ENCODE measurements around the gene PPP2R3C. TPM values are rescaled to one million over a fixed set of nuclear protein-coding genes. Genes with fewer than 3 reads are reported as not detected.
A peak's percentile ranks its signal among the peaks of the same experiment; 100 is the strongest.

Gene PPP2R3C
- total RNA-seq, 6 donors from 2014 or later: 14.6 to 26.2 (median 21.1) TPM

DNA sequence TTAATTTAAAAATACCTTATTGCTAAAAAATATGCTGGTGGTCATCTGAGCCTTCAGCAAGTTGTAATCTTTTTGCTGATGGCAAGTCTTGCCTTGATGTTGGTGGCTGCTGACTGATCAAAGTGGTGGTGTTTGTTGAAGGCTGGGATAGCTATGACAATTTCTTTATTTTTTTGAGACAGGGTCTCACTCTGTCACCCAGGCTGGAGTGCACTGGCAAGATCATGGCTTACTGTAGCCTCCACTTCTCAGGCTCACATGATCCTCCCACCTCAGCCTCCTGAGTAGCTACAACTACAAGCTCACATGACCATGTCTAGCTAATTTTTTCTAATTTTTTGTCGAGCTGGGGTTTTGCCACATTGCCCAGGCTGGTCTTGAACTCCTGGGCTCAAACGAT lies 25.4 kb upstream of the PPP2R3C start:
- no peak for TF ChIP-seq POLR2A (IDR thresholded peaks at IDR 0.05)
- H3K4me3 ChIP-seq: no peak overlapping the region
- H3K27me3 ChIP-seq: no peaks in the 10 kb centered on the region
- no peaks in the 10 kb centered on the region for H3K9me3 ChIP-seq
- no peak overlapping the region for H3K27ac ChIP-seq
- WGBS, 2 donors: 97 to 100% methylated on average over 2 of the region's 2 CpGs
- ATAC-seq (ENCODE audit: low FRiP score in 2 of 2) (no peak), DNase-seq (no peak)
- H3K36me3 ChIP-seq: peaks cover 0 to 5% (median 0%) of the 10 kb centered on the region in 4 donors
- no peaks in the 10 kb centered on the region for H3K4me1 ChIP-seq

DNA sequence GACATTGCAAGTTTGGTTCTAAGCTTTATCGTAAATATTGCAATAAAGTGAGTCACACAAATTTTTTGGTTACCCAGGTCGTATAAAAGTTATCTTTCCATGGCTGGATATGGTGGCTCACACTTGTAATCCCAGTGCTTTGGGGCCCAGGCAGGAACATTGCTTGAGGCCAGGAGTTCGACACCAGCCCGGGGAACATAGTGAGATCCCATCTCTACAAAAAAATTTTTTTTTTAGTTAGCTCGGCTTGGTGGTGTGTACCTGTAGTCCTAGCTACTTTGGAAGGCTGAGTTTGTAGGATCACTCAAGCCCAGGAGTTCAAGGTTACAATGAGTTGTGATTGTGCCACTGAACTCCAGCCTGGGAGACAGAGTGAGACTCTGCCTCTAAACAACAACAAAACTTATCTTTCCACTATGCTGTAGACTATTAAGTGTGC lies 24.9 kb upstream of the PPP2R3C start:
- no peak for TF ChIP-seq POLR2AphosphoS5 (IDR thresholded peaks at IDR 0.05)
- no peak for TF ChIP-seq EP300 (IDR thresholded peaks at IDR 0.05)
- no peak for TF ChIP-seq POLR2A (IDR thresholded peaks at IDR 0.05)
- TF ChIP-seq, protein P1, sequence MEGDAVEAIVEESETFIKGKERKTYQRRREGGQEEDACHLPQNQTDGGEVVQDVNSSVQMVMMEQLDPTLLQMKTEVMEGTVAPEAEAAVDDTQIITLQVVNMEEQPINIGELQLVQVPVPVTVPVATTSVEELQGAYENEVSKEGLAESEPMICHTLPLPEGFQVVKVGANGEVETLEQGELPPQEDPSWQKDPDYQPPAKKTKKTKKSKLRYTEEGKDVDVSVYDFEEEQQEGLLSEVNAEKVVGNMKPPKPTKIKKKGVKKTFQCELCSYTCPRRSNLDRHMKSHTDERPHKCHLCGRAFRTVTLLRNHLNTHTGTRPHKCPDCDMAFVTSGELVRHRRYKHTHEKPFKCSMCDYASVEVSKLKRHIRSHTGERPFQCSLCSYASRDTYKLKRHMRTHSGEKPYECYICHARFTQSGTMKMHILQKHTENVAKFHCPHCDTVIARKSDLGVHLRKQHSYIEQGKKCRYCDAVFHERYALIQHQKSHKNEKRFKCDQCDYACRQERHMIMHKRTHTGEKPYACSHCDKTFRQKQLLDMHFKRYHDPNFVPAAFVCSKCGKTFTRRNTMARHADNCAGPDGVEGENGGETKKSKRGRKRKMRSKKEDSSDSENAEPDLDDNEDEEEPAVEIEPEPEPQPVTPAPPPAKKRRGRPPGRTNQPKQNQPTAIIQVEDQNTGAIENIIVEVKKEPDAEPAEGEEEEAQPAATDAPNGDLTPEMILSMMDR (IDR thresholded peaks at IDR 0.05): no peak
- H3K9me3 ChIP-seq: no peaks in the 10 kb centered on the region
- ATAC-seq (ENCODE audit: low FRiP score in 2 of 2) (no peak), DNase-seq (no peak)
- no peaks in the 10 kb centered on the region for H3K4me1 ChIP-seq
- no peak overlapping the region for H3K4me3 ChIP-seq
- H3K27ac ChIP-seq: no peak overlapping the region
- no peaks in the 10 kb centered on the region for H3K27me3 ChIP-seq
- H3K36me3 ChIP-seq: peaks cover 0 to 5% (median 2%) of the 10 kb centered on the region in 4 donors
- WGBS, 2 donors: 95% methylated on average over 5 of the region's 5 CpGs

DNA sequence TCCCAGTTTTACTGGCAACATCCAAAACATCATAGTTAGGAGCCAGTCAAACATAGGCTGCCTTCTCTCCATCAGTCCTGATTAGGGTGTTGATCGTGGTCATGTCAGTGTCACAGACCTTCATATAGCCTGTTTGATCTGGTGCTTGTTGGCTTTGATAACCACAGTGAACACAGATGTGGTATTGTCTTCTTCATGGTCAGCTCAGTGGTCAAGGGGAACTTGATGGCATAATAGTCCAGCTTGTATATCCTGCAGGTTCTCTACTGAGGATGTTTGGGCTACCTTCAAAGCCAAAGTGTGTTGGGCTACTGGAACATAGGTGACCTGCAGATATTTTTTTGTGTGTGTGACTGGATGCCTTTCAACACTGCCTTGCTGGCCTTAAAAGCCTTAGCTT lies 22.2 kb upstream of the PPP2R3C start:
- H3K9me3 ChIP-seq: no peaks in the 10 kb centered on the region
- peaks cover 0 to 9% (median 2%) of the 10 kb centered on the region in 4 donors for H3K36me3 ChIP-seq
- 100% methylated on average over 1 of the region's 1 CpG; no CpG with 5 or more reads in 1 of the 2 donors for WGBS, 2 donors
- DNase-seq (no peak), ATAC-seq (ENCODE audit: low FRiP score in 2 of 2) (no peak)
- no peak overlapping the region for H3K4me3 ChIP-seq
- H3K4me1 ChIP-seq: no peaks in the 10 kb centered on the region
- TF ChIP-seq POLR2A (IDR thresholded peaks at IDR 0.05) (no peak), EP300 (IDR thresholded peaks at IDR 0.05) (no peak), POLR2AphosphoS5 (IDR thresholded peaks at IDR 0.05) (no peak)
- TF ChIP-seq, protein P1 (IDR thresholded peaks at IDR 0.05): no peak
- no peak overlapping the region for H3K27ac ChIP-seq
- no peaks in the 10 kb centered on the region for H3K27me3 ChIP-seq

DNA sequence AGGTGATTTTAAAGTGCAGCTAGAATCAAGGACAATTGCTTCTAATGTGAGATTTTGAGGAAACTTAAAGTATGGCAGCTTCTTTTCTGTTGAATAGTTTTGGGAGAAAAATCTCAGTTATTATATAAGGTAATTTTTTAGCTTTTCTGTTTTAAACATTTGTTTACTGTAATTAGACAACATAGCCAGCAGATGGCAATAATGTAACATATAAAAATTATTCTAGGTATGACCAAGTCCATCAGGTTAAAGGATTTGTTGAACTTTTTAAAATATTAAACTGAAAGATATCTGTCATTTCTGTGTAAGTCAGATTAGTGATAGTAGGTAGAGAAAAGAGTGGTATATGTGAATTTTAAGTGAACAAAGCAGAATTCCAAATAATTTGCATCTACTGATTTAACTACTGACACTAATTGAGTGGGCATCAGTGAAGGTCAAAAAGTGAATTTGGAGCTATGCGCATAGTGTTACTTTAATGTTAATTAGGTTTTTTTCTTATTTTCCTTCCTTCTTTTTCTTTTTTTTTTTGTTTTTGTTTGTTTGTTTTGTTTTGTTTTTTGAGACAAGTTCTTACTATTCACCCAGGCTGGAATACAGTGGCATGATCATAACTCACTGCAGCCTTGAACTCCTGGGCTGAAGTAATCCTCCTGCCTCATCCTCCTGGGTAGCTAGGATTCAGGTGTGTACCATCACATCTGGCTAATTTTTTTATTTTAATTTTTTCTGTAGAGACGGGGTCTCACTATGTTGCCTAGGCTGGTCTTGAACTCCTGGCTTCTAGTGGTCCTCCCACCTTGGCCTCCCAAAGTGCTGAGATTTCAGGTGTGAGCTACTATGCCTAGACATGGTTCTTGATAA lies 19.2 kb upstream of the PPP2R3C start:
- Histone ChIP-seq H3K36me3 (peaks cover 0 to 9% (median 1%) of the 10 kb centered on the region in 4 donors), H3K27ac (no peak overlapping the region), H3K4me3 (no peak overlapping the region), H3K9me3 (no peaks in the 10 kb centered on the region), H3K27me3 (no peaks in the 10 kb centered on the region), H3K4me1 (no peaks in the 10 kb centered on the region)
- peak in 1 of 2 donors; percentile 68 for ATAC-seq (ENCODE audit: low FRiP score in 2 of 2)
- DNase-seq: no peak
- WGBS, 2 donors: 99% methylated on average over 2 of the region's 2 CpGs; no CpG with 5 or more reads in 1 of the 2 donors
- TF ChIP-seq EP300 (IDR thresholded peaks at IDR 0.05): no peak
- TF ChIP-seq POLR2A (IDR thresholded peaks at IDR 0.05): no peak
- TF ChIP-seq, protein P1 (IDR thresholded peaks at IDR 0.05): peak in 4 of 6 experiments; percentile 38 to 64 (median 44)

DNA sequence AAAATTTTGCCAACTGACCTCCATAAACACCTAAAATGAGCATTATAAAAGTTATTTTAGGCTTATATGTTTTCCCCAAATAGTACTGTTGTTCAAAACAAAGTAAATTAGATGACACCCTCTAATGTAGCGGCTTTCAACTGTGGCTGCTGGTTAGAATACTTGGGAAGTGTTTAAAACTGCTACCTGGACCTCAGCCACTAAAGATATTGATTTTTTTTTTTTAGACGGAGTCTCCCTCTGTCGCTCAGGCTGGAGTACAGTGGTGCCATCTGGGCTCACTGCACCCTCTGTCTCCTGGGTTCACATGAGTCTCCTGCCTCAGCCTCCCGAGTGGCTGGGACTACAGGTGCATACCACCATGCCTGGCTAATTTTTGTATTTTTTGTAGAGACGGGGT lies 16.8 kb upstream of the PPP2R3C start:
- ATAC-seq (ENCODE audit: low FRiP score in 2 of 2): no peak
- no peak overlapping the region for H3K27ac ChIP-seq
- peaks cover 0 to 24% (median 7%) of the 10 kb centered on the region in 4 donors for H3K36me3 ChIP-seq
- H3K4me1 ChIP-seq: no peaks in the 10 kb centered on the region
- H3K27me3 ChIP-seq: no peaks in the 10 kb centered on the region
- no peak overlapping the region for H3K4me3 ChIP-seq
- no peaks in the 10 kb centered on the region for H3K9me3 ChIP-seq
- WGBS, 2 donors: 89% methylated on average over 5 of the region's 5 CpGs; no CpG with 5 or more reads in 1 of the 2 donors
- no peak for TF ChIP-seq EP300 (IDR thresholded peaks at IDR 0.05)
- TF ChIP-seq, protein P1 (IDR thresholded peaks at IDR 0.05): no peak
- no peak for TF ChIP-seq POLR2A (IDR thresholded peaks at IDR 0.05)
- no peak for TF ChIP-seq POLR2AphosphoS5 (IDR thresholded peaks at IDR 0.05)
- no peak for DNase-seq

Measured in upper lobe of left lung (tissue), 6 donors.